IMR-90 (cell line): Measurements from ENCODE around the gene TTC28. TPM values are rescaled to one million over a fixed set of nuclear protein-coding genes. Genes with fewer than 3 reads are reported as not detected.

Experiments
- ATAC-seq: fragments of 200-7000 bp; cut with Tn5 transposase; 2 replicates; pipeline ENCODE4 v1.9.1; 2020; ENCODE audit warnings: low read depth, mild to moderate bottlenecking, moderate library complexity
- BruUV-seq: library from RNA; stranded (reverse); fragments of 400-500 nt; replicated peaks from 2 replicates; lab custom pipeline; 2021; lab: Mats Ljungman, UMichigan
- CTCF ChIA-PET: fragments of 300-600 bp; formaldehyde crosslinking; extraction: SDS; loops from one replicate; lab custom pipeline; 2021; ENCODE audit warnings: antibody characterized with exemption; lab: Yijun Ruan, JAX
- POLR2A ChIA-PET: fragments of 300-600 bp; sonication (Branson Sonifier 250); formaldehyde crosslinking; loops from one replicate; lab custom pipeline; 2022; ENCODE audit warnings: antibody characterized with exemption; ENCODE audit not compliant: unreplicated experiment; lab: Charles Lee
- DNase-seq: peaks from one replicate; pipeline ENCODE4 v3.0.0; 2013
- H2AFZ ChIP-seq: replicated peaks from 2 replicates; pipeline ENCODE3; 2013; ENCODE audit warnings: low read length, mild to moderate bottlenecking; ENCODE audit not compliant: poor library complexity
- H2AK5ac ChIP-seq: 2 replicates; pipeline ENCODE4 v1.6.1; 2013; ENCODE audit warnings: low read depth, low read length, inconsistent platforms
- H2AK9ac ChIP-seq: replicated peaks from 2 replicates; pipeline ENCODE3; 2013; ENCODE audit warnings: mild to moderate bottlenecking, low read depth, low read length, moderate library complexity; ENCODE audit not compliant: poor library complexity
- H2BK120ac ChIP-seq: 2 replicates; pipeline ENCODE4 v1.6.1; 2013; ENCODE audit warnings: low read depth, low read length, inconsistent platforms
- H2BK15ac ChIP-seq: 3 replicates; pipeline ENCODE4 v1.6.1; 2013; ENCODE audit warnings: low read depth, low read length, inconsistent platforms
- H2BK20ac ChIP-seq: 2 replicates; pipeline ENCODE4 v1.6.1; 2013; ENCODE audit warnings: low read depth, mild to moderate bottlenecking, inconsistent platforms, low read length, moderate library complexity
- H2BK5ac ChIP-seq: 2 replicates; pipeline ENCODE4 v1.6.1; 2013; ENCODE audit warnings: mild to moderate bottlenecking, low read depth, low read length, inconsistent platforms; ENCODE audit not compliant: poor library complexity, severe bottlenecking
- H3K14ac ChIP-seq: replicated peaks from 2 replicates; pipeline ENCODE4 v1.6.1; 2013; ENCODE audit warnings: low read depth, low read length, inconsistent platforms
- H3K18ac ChIP-seq: 2 replicates; pipeline ENCODE4 v1.6.1; 2013; ENCODE audit warnings: low read depth, low read length, control low read depth
- H3K23ac ChIP-seq: 2 replicates; pipeline ENCODE4 v1.6.1; 2013; ENCODE audit warnings: low read depth, low read length, inconsistent platforms
- H3K27ac ChIP-seq: 2 replicates; pipeline ENCODE4 v1.5.1; 2013; ENCODE audit warnings: mild to moderate bottlenecking, control low read depth, low read length; ENCODE audit not compliant: insufficient read depth
- H3K27me3 ChIP-seq: 2 replicates; pipeline ENCODE4 v1.6.1; 2013; ENCODE audit warnings: low read length; ENCODE audit not compliant: control insufficient read depth, insufficient read depth
- H3K36me3 ChIP-seq: 2 replicates; pipeline ENCODE4 v1.6.1; 2013; ENCODE audit warnings: low read length, mixed read lengths; ENCODE audit not compliant: control insufficient read depth, insufficient read depth
- H3K4ac ChIP-seq: 2 replicates; pipeline ENCODE4 v1.6.1; 2013; ENCODE audit warnings: low read depth, low read length, inconsistent platforms
- H3K4me1 ChIP-seq: 2 replicates; pipeline ENCODE4 v1.6.1; 2013; ENCODE audit warnings: low read length, mixed read lengths; ENCODE audit not compliant: control insufficient read depth, insufficient read depth
- H3K4me2 ChIP-seq: 2 replicates; pipeline ENCODE4 v1.6.1; 2013; ENCODE audit warnings: low read depth, mild to moderate bottlenecking, control low read depth, low read length, moderate library complexity
- H3K4me3 ChIP-seq: 2 replicates; pipeline ENCODE4 v1.5.1; 2013; ENCODE audit warnings: low read depth, mild to moderate bottlenecking, control low read depth, low read length, moderate library complexity; ENCODE audit not compliant: insufficient read depth
- H3K56ac ChIP-seq: 2 replicates; pipeline ENCODE4 v1.6.1; 2013; ENCODE audit warnings: low read length, inconsistent platforms; ENCODE audit not compliant: insufficient read depth; ENCODE audit errors: extremely low read depth
- H3K79me1 ChIP-seq, 2 experiments: 2 replicates each; pipeline ENCODE4 v1.6.1; 2013; ENCODE audit warnings: low read length in 2 of 2, inconsistent platforms in 1 of 2, low read depth in 1 of 2
- H3K9ac ChIP-seq: 2 replicates; pipeline ENCODE4 v1.6.1; 2013; ENCODE audit warnings: low read depth, low read length, control low read depth
- H3K9me1 ChIP-seq: 2 replicates; pipeline ENCODE4 v1.6.1; 2013; ENCODE audit warnings: low read length, inconsistent platforms; ENCODE audit not compliant: insufficient read depth
- H3K9me3 ChIP-seq: 2 replicates; pipeline ENCODE4 v1.6.1; 2013; ENCODE audit warnings: low read length; ENCODE audit not compliant: control insufficient read depth, insufficient read depth
- H4K20me1 ChIP-seq: 2 replicates; pipeline ENCODE4 v1.6.1; 2013; ENCODE audit warnings: low read length, inconsistent platforms; ENCODE audit not compliant: insufficient read depth
- H4K5ac ChIP-seq: 2 replicates; pipeline ENCODE4 v1.6.1; 2013; ENCODE audit warnings: mild to moderate bottlenecking, low read depth, low read length, control low read depth
- H4K8ac ChIP-seq, 2 experiments: 2 replicates each; pipeline ENCODE4 v1.6.1; 2013; ENCODE audit warnings: low read depth in 2 of 2, low read length in 2 of 2, control low read depth in 1 of 2, inconsistent platforms in 1 of 2
- H4K91ac ChIP-seq: 2 replicates; pipeline ENCODE4 v1.6.1; 2013; ENCODE audit warnings: low read depth, low read length, inconsistent platforms; ENCODE audit not compliant: insufficient read depth
- CEBPB ChIP-seq: IDR thresholded peaks from 2 replicates; pipeline ENCODE4 v1.6.1; 2012; ENCODE audit warnings: low read depth, low read length, improper control_type of control experiment
- CHD1 ChIP-seq: IDR thresholded peaks from 2 replicates; pipeline ENCODE4 v1.6.1; 2012; ENCODE audit warnings: low read depth, low read length, improper control_type of control experiment
- MAFK ChIP-seq: IDR thresholded peaks from 2 replicates; pipeline ENCODE4 v1.6.1; 2012; ENCODE audit warnings: low read depth, low read length, improper control_type of control experiment
- MXI1 ChIP-seq: IDR thresholded peaks from 2 replicates; pipeline ENCODE4 v1.6.1; 2012; ENCODE audit warnings: low read depth, mild to moderate bottlenecking, low read length, moderate library complexity, borderline replicate concordance
- WGBS, 2 experiments: methylation state at CpG; one replicate each; pipeline versions ENCODE4 v1.1.5 to v1.1.7; 2013; ENCODE audit warnings: missing lambda C conversion rate in 2 of 2; ENCODE audit not compliant: insufficient read length in 1 of 2; ENCODE audit errors: extremely low coverage in 2 of 2; 5-methylcytosine and 5-hydroxymethylcytosine counted together
- dilution Hi-C: fragments of 300-500 bp; cut with HindIII; formaldehyde crosslinking; loops from one replicate; pipeline ENCODE4 v1.14.3; 2018; ENCODE audit warnings: low sequenced_read_pairs; ENCODE audit not compliant: unreplicated experiment
- in situ Hi-C: fragments of 300-500 bp; cut with MboI; formaldehyde crosslinking; loops from 3 replicates; pipeline ENCODE4 v1.14.3; 2019; ENCODE audit warnings: low sequenced_read_pairs, inconsistent platforms, mixed read lengths
- intact Hi-C: fragments of 100-400 bp; cut with micrococcal nuclease; formaldehyde crosslinking; loops from 2 replicates; pipeline ENCODE4 v1.10.0; 2022
- polyA plus RNA-seq, 3 experiments: library from polyadenylated mRNA; depleted of rRNA; stranded (reverse); fragments of >200 nt; gene quantifications; 2 replicates each; pipeline ENCODE4 v1.2.3, GENCODE V29; 2012; ENCODE audit warnings: low replicate concordance in 1 of 3
- total RNA-seq: library from RNA; depleted of rRNA; stranded (reverse); fragments of >200 nt; gene quantifications from 2 replicates; pipeline ENCODE4 v1.2.3, GENCODE V29; 2012

The TTC28 gene
- total and polyA plus RNA-seq, 2 of the 4 experiments (the other 2 are of a cell fraction), result 5.6 to 13.3 TPM

DNA sequence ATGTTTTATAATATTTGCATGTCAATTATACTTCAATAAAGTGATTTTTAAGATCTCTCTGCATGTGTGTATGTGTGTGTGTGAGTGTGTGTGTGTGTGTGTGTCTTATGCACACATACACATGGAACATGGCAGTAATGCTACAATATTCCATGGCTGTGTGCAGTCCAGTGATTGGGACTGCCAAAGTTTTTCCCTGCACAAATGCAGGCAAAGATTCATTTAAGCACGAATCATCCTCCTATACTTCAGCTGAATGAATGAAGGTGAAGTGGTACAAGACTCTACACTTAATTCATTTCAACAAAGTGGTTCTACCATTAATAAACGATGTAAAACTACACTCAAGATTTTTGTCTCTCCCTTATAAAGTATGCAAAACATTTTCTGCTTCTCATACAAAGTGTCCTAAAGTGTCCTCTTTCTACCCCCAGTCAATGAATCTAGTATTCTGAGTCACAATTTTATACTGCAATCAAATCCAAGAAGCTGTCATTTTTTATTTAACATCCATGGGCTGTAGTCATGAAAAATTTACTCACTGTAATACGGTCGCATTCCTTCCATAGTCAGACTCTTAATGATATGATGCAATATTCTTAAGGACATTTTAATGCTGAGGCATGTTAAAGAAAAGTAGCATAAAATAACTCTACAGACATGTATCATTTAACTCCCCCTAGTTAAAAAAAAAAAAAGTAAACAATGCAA is 132.4 kb downstream of the TTC28 start:
- H4K91ac ChIP-seq, result no peak overlapping the region
- 0 out of 2 replicates have a peak overlapping the region, but pooled peaks have one; percentile 24 for H3K14ac ChIP-seq
- 0% methylated on average over 1 of the region's 4 CpGs; no CpG with 5 or more reads in 1 of the 2 experiments for WGBS, 2 experiments
- H4K8ac ChIP-seq, result no peak overlapping the region; a peak in 1 of 4 replicates
- H3K9ac ChIP-seq, result no peak overlapping the region
- no peak overlapping the region for H3K56ac ChIP-seq
- H3K4ac ChIP-seq, result no peak overlapping the region
- no peak overlapping the region for H2BK15ac ChIP-seq
- ChIA-PET CTCF (no interaction called here), POLR2A (no interaction called here)
- no peak overlapping the region for H2BK120ac ChIP-seq
- no peaks in the 10 kb centered on the region for H4K20me1 ChIP-seq
- no peak overlapping the region for H3K23ac ChIP-seq
- no peak overlapping the region for H2BK20ac ChIP-seq
- intact Hi-C loops (no loop called here), dilution Hi-C loops (no loop called here), in situ Hi-C loops (no loop called here)
- no peak overlapping the region for H2AK9ac ChIP-seq
- H3K4me1 ChIP-seq, result peaks cover 2% of the 10 kb centered on the region; the same call in 1 of the 2 replicates
- no peak overlapping the region for H3K4me3 ChIP-seq
- H2BK5ac ChIP-seq, result peak overlapping the region; percentile 31
- peaks cover 4% of the 10 kb centered on the region for H3K9me3 ChIP-seq
- no peaks in the 10 kb centered on the region for H3K27me3 ChIP-seq
- TF ChIP-seq MAFK, result peak; percentile 22; the same call in 1 of the 2 replicates
- TF ChIP-seq CEBPB, result peak; percentile 97
- no peak for TF ChIP-seq CHD1
- no peak for TF ChIP-seq MXI1
- no peak overlapping the region for H3K4me2 ChIP-seq
- DNase-seq, result peak; percentile 81
- BruUV-seq, result no TSS peak
- H2AK5ac ChIP-seq, result 0 out of 2 replicates have a peak overlapping the region, but pooled peaks have one; percentile 17
- H3K18ac ChIP-seq, result no peak overlapping the region; the same call in 1 of the 2 replicates
- H4K5ac ChIP-seq, result no peak overlapping the region
- H3K79me1 ChIP-seq, result peaks cover 12% of the 10 kb centered on the region in 2 experiments
- peaks cover 6% of the 10 kb centered on the region; the same call in 1 of the 2 replicates for H3K9me1 ChIP-seq
- H3K36me3 ChIP-seq, result no peaks in the 10 kb centered on the region
- no peak overlapping the region for H2AFZ ChIP-seq
- peak; percentile 91 for ATAC-seq
- H3K27ac ChIP-seq, result no peak overlapping the region
